RPMI8226 (cell line): ENCODE measurements around the gene USP10.

Experiments used
- DNase-seq: peaks from one replicate; pipeline ENCODE4 v3.0.0-alpha.2; 2015

Gene USP10

DNA sequence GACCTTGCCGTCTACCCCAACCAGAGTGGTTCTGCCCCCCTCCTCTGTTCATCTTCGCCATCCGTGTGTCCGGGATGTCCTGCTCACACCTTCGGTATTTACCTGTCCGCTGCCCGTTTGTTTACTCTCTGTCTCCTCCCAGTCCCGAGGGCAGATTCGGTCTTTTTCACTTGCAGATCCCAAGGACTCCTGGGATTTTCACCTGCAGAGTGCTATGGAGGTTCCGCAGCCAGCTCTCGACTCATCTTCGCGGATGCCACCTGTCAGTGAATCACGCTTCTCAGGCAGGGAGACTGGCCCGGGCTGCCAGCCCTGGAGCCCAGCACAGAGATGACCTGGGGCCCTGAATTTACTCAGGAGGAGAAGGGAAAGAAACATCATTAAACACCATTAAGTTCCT, 128.1 kb downstream of the USP10 start:
- no peak for DNase-seq

DNA sequence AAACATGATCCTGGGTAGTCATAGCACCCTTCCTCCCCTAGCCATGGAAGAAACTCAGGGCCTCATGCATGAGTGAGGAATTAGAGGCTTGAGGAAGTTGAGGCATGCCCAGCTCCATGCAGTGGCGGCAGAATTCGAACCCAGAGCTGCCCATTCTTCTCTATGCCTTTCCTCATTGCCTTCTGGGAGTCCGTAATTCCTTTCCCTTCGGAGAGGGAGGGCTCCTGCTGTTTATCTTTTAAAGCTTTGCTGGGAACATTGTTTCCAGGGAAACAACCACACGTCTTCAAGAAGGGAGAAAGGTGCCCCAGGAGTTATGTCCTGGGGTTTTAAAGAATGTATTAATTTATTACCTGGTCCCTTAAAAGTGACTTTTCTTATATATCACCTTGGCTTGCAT, 128.5 kb downstream of the USP10 start:
- no peak for DNase-seq
